AG09319 (cell line): ENCODE measurements around the gene SHISAL1.

Experiments
- DNase-seq: peaks from one replicate; pipeline ENCODE4 v3.0.0-alpha.2; 2010; ENCODE audit warnings: low read depth; ENCODE audit errors: extremely low read depth
- TF ChIP-seq, protein P1 (sequence below): IDR thresholded peaks from 2 replicates; pipeline ENCODE4 v1.5.1; 2011; ENCODE audit warnings: low read depth, mild to moderate bottlenecking, inconsistent platforms, low read length, moderate library complexity

SHISAL1 gene

GRCh38 chr22:44297470-44298061 lies 15.2 kb downstream of the SHISAL1 start:
- TF ChIP-seq, protein P1, sequence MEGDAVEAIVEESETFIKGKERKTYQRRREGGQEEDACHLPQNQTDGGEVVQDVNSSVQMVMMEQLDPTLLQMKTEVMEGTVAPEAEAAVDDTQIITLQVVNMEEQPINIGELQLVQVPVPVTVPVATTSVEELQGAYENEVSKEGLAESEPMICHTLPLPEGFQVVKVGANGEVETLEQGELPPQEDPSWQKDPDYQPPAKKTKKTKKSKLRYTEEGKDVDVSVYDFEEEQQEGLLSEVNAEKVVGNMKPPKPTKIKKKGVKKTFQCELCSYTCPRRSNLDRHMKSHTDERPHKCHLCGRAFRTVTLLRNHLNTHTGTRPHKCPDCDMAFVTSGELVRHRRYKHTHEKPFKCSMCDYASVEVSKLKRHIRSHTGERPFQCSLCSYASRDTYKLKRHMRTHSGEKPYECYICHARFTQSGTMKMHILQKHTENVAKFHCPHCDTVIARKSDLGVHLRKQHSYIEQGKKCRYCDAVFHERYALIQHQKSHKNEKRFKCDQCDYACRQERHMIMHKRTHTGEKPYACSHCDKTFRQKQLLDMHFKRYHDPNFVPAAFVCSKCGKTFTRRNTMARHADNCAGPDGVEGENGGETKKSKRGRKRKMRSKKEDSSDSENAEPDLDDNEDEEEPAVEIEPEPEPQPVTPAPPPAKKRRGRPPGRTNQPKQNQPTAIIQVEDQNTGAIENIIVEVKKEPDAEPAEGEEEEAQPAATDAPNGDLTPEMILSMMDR, result no peak
- no peak for DNase-seq

- TF ChIP-seq, protein P1, result no peak
- DNase-seq, result no peak
Observed at GRCh38 chr22:44295406-44295805, 17.3 kb downstream of the SHISAL1 start.

DNA sequence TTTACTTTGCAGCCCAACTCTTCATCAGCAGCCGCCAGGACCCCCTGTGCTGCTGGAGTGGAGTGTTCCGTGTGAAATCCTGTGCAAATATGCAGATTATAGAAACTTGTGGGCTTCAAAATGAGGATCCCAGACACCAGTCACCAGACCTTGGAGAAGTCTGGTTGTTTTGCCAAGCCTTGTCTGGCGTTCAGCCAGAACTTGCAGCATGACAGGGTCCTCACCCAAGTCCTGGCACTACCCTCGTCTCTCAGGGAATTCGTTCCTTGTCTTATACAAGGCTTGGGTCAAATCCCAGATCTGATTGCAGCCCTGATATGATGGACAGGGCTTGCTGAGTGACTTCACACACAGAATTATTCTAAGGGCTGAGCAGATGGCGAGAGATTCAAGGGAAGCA lies 18.9 kb downstream of the SHISAL1 start:
- no peak for DNase-seq
- TF ChIP-seq, protein P1, result no peak

- TF ChIP-seq, protein P1, result no peak
- DNase-seq, result no peak
Observed at GRCh38 chr22:44293034-44293433, 19.7 kb downstream of the SHISAL1 start.

DNA sequence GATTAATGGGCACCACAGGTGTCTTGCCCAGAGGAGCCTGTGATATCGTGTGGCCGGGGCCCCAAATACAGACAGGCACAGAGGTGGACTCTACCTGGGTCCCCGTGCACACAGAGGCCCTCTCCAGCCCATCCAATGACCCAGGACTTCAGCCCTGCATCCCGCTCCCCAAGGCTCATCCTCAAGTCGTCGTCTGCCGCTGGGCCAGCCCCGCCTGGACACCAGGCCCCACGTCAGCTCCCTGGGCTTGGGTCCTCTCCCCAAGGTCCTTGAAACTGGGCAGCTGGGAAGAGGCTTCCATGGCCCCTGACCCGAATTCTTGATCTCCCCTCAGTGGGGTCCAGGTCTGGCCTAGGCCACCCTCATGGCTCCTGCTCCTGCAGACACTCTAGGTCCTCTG lies 20.2 kb downstream of the SHISAL1 start:
- DNase-seq, result no peak
- TF ChIP-seq, protein P1, result no peak

DNA sequence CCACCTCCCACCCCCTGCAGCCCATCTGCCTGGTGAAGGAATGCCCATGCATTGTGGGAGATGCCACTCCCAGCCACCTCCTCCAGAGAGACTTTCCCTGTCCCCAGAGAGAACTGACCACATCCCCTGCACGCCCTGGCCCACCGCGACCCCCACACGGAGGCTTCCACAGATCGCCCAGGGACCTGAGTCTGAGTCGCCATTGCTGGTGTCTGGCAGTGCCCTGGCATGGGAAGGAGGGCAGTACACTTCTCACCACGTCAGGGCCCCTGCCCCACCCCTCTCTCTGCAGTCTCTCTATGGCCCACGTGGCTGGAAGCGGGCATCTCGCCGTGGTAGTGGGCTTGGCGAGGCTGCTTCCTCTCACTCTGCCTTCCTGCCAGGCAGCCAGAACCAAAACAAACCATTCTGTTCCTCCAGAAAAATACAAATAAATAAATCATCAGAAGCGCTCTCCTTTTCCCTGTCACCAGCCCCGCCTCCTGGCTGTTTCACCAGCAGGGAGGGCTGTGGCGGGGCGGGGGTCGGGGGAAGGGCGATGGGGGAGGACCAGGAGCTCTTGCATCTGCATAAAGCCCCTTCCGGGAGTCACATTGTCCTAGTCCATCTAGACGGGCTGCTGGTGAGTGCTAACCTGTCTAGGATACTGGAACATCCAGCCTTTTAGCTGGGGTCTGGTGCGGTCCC lies 20.9 kb downstream of the SHISAL1 start:
- TF ChIP-seq, protein P1, result no peak
- no peak for DNase-seq

DNA sequence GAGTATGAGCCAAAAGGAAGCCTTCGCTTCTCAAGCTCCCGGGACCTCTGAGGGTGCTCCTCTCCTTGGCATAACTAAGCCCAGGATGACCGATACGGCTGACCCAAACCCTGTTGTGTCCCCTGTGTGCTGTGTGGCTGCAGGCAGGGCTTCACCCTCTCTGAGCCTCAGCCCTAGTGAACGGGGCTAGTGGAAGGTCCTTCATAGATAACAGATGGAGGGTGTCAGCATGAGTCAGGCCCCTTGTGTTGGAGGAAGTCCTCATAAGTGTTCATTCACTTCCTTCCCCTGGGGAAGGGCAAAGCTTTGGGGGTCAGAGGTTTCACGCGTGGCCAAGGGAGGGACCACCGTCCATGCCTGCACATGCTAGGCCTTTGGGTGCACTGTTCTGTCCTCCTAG lies 21.5 kb downstream of the SHISAL1 start:
- TF ChIP-seq, protein P1, result no peak
- DNase-seq, result no peak
